ENCODE data around the gene COA8. TPM values are rescaled to one million over a fixed set of nuclear protein-coding genes. Genes with fewer than 3 reads are reported as not detected.

COA8 gene
- total and polyA plus RNA-seq, 11 donors: 30.6 to 109 (median 45.9) TPM

DNA sequence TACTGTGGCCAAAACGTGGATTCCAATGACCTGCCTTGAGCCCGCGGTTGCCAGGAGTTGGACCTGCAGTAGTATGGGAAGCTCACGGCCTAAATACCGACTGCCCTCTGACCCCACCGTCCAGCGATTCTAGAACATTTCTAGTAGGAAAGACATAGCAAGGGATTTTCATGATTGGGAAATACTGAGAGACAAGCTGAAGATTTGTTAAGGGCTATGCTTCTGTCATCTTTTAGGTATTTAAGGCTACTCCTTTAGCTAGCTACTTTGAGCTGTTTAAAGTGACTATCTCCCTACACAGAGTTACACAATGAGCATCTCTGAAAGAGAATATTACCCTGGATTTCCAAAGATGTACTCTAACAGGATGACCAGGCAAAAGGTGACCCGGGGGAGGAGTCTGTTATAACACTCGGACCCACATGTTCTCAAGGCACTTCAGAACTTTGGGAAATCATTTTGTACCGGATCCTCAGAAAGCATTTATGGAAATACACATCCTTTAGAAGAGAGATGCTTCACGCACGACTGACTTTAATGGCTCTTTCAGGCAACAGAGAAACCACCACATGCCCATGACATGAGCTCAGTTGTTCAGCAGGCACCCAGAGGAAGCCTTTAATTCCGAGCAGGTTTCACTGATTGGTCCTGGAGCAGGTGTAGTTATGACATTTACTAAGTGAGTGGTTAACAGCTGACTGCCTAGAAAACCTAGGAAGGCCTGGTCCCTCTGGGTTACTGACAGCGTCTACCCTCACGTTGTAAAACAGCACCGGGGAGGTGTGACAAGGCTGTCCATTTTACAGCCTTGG is 4.5 kb upstream of the COA8 start:
- no peak for DNase-seq
- H3K4me3 ChIP-seq: no peak overlapping the region
- peak overlapping the region in 7 of 12 donors; percentile 4 to 94 (median 31) for H3K27ac ChIP-seq
- no peaks in the 10 kb centered on the region for H3K27me3 ChIP-seq
- intact Hi-C loops (cut with DNase I): loop anchor here in 1 of 10 donors (10.0 kb wide), 1 partner anchor 1027 kb away; no protein-coding TSS in a partner anchor
- H3K4me1 ChIP-seq: peaks cover 3 to 86% (median 53%) of the 10 kb centered on the region in 12 donors
- H3K36me3 ChIP-seq: peaks cover 0 to 44% (median 28%) of the 10 kb centered on the region in 9 donors
- no peak for ATAC-seq
- TF ChIP-seq POLR2A (IDR thresholded peaks at IDR 0.05) (no peak), CTCF (IDR thresholded peaks at IDR 0.05) (no peak)
- 72 to 80% (median 75%) methylated on average over 16 of the region's 16 CpGs for WGBS, 4 donors
- H3K9me3 ChIP-seq: no peaks in the 10 kb centered on the region

- Histone ChIP-seq H3K9me3 (no peaks in the 10 kb centered on the region), H3K27ac (peak overlapping the region in 3 of 12 donors; percentile 30 to 99 (median 98)), H3K36me3 (peaks cover 0 to 44% (median 28%) of the 10 kb centered on the region in 9 donors), H3K4me1 (peaks cover 3 to 86% (median 66%) of the 10 kb centered on the region in 12 donors), H3K4me3 (peak overlapping the region in 3 of 12 donors; percentile 0 to 9 (median 5)), H3K27me3 (no peaks in the 10 kb centered on the region)
- TF ChIP-seq POLR2A (IDR thresholded peaks at IDR 0.05): no peak
- no peak for TF ChIP-seq CTCF (IDR thresholded peaks at IDR 0.05)
- WGBS, 4 donors: 48 to 69% (median 61%) methylated on average over 9 of the region's 9 CpGs
- DNase-seq (no peak), ATAC-seq (no peak)
- intact Hi-C loops (cut with DNase I): loop anchor here in 2 of 10 donors (10.0 kb wide), 2 partner anchors 155 to 1025 kb away; partner anchors contain the start of genes XRCC3 (in 1 of the 2) and ZFYVE21 (in 1 of the 2)
Observed at GRCh38 chr14:103559766-103560165, 3.0 kb upstream of the COA8 start.

- Histone ChIP-seq H3K4me3 (peak overlapping the region in 7 of 12 donors; percentile 79 to 99 (median 96)), H3K36me3 (peaks cover 0 to 44% (median 28%) of the 10 kb centered on the region in 9 donors), H3K27me3 (no peaks in the 10 kb centered on the region), H3K27ac (peak overlapping the region in 8 of 12 donors; percentile 93 to 99 (median 98)), H3K9me3 (no peaks in the 10 kb centered on the region), H3K4me1 (peaks cover 3 to 85% (median 64%) of the 10 kb centered on the region in 12 donors)
- WGBS, 4 donors: 68 to 73% (median 69%) methylated on average over 8 of the region's 8 CpGs
- TF ChIP-seq CTCF (IDR thresholded peaks at IDR 0.05) (no peak), POLR2A (IDR thresholded peaks at IDR 0.05) (no peak)
- DNase-seq (no peak), ATAC-seq (no peak)
- intact Hi-C loops (cut with DNase I): loop anchor here in 1 of 10 donors (10.0 kb wide), 1 partner anchor 154 kb away; the partner anchor contains the start of genes XRCC3 and ZFYVE21
Observed at GRCh38 chr14:103560691-103561090, 2.1 kb upstream of the COA8 start.

All from heart left ventricle (tissue), 16 donors.